Cardiac fibroblast (primary cell): Measurements from ENCODE around the gene RABGEF1.
A peak's percentile ranks its signal among the peaks of the same experiment; 100 is the strongest.
"Not testable (repeated sequence)": the region's sequence is repeated elsewhere in the genome, so short reads cannot be mapped to it uniquely, and the experiment has no call there.

Source experiments
- DNase-seq, 2 donors: peaks; one replicate each; pipeline versions ENCODE4 v3.0.0 to v3.0.0-alpha.2; 2010; ENCODE audit warnings: low read depth in 2 of 2
- H3K4me3 ChIP-seq, 2 donors: replicated peaks in 1 of 2; 1 replicate in 1 of 2; 2 replicates in 1 of 2; pipeline ENCODE4 v1.5.1; 2011; ENCODE audit warnings: low read depth in 2 of 2, low read length in 2 of 2, mild to moderate bottlenecking in 2 of 2, moderate library complexity in 1 of 2
- TF ChIP-seq, protein P1 (sequence below): IDR thresholded peaks from one replicate; pipeline ENCODE4 v1.5.1; 2011; ENCODE audit warnings: low read depth, mild to moderate bottlenecking, low read length, inconsistent platforms

The RABGEF1 gene

DNA sequence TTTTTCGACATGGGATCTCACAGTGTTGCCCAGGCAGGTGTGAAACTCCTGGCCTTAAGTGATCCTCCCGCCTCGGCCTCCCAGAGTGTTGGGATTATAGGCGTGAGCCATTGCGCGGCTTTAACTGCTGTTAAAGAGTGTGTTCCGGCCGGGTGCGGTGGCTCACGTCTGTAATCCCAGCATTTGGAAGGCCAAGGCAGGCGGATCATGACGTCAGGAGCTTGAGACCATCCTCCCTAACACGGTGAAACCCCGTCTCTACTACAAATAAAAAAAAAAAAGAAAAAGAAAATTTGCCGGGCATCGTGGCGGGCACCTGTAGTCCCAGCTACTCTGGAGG lies 1.1 kb downstream of the RABGEF1 start:
- peak overlapping the region; percentile 94 to 96 for H3K4me3 ChIP-seq
- TF ChIP-seq, protein P1, sequence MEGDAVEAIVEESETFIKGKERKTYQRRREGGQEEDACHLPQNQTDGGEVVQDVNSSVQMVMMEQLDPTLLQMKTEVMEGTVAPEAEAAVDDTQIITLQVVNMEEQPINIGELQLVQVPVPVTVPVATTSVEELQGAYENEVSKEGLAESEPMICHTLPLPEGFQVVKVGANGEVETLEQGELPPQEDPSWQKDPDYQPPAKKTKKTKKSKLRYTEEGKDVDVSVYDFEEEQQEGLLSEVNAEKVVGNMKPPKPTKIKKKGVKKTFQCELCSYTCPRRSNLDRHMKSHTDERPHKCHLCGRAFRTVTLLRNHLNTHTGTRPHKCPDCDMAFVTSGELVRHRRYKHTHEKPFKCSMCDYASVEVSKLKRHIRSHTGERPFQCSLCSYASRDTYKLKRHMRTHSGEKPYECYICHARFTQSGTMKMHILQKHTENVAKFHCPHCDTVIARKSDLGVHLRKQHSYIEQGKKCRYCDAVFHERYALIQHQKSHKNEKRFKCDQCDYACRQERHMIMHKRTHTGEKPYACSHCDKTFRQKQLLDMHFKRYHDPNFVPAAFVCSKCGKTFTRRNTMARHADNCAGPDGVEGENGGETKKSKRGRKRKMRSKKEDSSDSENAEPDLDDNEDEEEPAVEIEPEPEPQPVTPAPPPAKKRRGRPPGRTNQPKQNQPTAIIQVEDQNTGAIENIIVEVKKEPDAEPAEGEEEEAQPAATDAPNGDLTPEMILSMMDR, result no peak
- DNase-seq, result peak; percentile 38 to 40

DNA sequence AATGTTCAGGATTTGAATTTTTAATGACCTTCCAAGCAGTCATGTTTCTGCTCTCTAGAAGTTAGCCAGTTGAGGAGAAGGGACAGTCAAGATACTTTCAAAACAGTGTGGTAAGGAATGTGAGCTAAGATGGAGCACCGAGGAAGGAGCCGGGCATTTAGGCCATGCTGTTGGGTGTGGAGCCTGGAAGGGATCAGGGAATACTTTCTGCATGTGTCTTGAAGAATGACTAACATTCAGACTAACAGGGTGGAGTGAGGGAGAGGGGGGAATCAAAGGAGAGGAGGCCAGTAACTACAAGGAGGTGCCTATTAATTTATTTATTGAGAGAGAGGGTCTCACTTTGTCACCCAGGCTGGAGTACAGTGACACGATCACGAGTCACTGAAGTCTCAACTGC lies 1.8 kb downstream of the RABGEF1 start:
- peak; percentile 32 to 74 for DNase-seq
- H3K4me3 ChIP-seq, result not testable (repeated sequence)

DNA sequence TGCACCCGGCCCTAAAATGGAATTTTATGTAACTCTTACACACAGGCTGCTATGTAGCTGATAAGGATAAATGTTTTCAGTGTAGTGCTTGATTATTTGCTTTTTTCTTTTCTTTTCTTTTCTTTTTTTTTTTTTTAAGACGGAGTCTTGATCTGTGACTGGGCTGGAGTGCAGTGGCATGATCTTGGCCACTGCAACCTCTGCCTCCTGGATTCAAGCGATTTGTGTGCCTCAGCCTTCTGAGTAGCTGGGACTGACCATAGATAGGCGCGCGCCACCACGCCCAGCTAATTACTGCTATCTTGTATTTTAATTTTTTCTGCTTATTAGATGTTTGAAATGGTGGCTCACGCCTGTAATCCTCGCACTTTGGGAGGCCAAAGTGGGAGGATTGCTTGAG lies 3.4 kb downstream of the RABGEF1 start:
- H3K4me3 ChIP-seq, result no peak overlapping the region
- TF ChIP-seq, protein P1, result no peak
- no peak for DNase-seq

DNA sequence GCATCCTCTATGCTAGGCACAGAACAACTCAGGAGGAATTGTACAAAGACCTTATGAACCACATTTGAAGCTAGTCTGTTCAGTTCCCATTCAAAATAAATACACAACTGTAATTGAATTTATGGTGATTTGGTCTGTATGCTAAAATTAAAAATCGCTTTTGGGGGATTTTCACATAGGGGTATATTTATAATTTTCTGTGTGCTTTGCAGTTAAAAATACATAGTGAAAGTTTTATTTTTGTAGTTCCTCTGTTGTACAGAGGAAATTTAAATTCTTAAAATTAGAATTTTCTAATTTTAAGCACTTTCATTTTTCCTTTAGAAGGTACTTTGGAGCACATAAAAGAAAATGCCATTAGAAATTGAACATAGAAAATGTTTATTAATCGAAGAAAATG lies 6.9 kb downstream of the RABGEF1 start:
- DNase-seq, result no peak
- H3K4me3 ChIP-seq, result no peak overlapping the region
- TF ChIP-seq, protein P1, result no peak

DNA sequence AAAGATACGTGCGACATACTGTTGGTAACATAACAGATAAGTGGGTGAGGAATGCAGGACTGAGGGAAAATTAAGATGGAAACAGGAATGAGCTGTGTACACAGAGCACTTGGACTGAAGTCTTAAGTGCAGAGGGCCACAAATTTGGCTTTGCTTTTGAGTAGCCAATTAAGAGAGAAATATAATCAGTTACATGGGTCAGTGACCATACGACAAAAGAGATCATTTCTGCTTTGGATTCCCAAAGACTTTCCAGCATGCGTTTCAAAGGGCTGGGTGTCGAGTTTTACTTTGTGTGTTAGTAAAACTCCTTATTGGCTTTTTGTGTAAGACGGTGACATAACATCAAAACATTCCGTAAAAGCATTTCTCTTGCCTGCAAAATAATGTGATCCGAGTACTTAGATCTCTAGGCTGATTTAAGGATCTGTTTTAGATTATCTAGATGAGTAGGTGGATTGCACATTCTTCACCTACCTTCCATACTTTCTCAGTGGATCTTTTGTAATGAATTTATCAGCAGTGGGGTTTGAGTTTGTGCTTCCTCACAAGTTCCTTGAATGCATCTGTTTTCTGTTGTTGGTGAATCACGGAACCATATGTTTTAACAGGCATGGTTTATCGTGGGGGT lies 7.5 kb downstream of the RABGEF1 start:
- H3K4me3 ChIP-seq, result no peak overlapping the region
- TF ChIP-seq, protein P1, result no peak
- DNase-seq, result peak in 1 of 2 donors; percentile 29

DNA sequence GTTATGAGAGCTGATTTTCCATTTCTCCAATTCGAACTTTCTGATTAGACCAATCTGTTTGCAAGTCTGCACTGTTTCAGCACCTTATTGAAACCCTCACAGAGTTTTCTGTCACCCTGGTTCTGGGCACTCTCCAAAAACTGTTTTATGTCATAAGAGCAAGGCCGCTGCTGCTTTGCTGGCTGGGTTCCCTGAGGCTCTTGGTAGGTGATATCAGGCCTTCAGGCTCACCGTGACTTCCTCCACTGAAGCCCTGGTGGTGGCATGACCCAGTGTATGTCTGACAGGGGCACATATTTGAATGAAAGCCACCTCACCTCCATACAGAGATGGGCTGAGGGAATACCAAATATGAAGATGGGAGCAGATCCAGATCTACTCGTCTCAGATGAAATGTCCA lies 8.3 kb downstream of the RABGEF1 start:
- no peak overlapping the region for H3K4me3 ChIP-seq
- TF ChIP-seq, protein P1, result no peak
- peak in 1 of 2 donors; percentile 21 for DNase-seq

DNA sequence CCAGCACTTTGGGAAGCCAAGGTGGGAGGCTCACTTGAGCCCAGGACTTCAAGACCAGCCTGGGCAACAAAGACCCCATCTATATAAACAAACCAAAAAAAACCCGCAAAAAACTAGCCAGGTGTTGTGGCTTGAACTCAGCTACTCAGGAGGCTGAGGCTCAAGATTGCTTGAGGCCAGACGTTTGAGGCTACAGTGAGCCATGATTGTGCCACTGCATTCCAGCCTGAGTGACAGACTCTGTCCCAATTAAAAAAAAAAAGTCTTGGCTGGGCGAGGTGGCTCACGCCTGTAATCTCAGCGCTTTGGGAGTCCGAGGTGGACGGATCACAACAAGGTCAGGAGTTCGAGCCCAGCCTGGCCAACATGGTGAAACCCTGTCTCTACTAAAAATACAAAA lies 11.4 kb downstream of the RABGEF1 start:
- no peak for DNase-seq
- H3K4me3 ChIP-seq, result no peak overlapping the region
- TF ChIP-seq, protein P1, result no peak
